Forelimb muscle (tissue), 1 donor: ENCODE data around the gene DYNC1I1. TPM values are rescaled to one million over a fixed set of nuclear protein-coding genes. Genes with fewer than 3 reads are reported as not detected.

Experiments
- DNase-seq: peaks from one replicate; pipeline ENCODE4 v3.0.0-alpha.2; 2013; ENCODE audit warnings: low read depth
- polyA plus RNA-seq: library from polyadenylated mRNA; unstranded; fragments of 120-200 nt; gene quantifications from one replicate; pipeline ENCODE4 v1.2.1, GENCODE V29; 2013; ENCODE audit not compliant: insufficient read length

Gene DYNC1I1
- polyA plus RNA-seq = 0.68 TPM

GRCh38 chr7:95772298-95772770 is at the start of gene DYNC1I1:
DYNC1I1 (plus strand) TSS chr7:95772554; CDS start chr7:95804730, 32,176 bp downstream.
- no peak for DNase-seq

DNA sequence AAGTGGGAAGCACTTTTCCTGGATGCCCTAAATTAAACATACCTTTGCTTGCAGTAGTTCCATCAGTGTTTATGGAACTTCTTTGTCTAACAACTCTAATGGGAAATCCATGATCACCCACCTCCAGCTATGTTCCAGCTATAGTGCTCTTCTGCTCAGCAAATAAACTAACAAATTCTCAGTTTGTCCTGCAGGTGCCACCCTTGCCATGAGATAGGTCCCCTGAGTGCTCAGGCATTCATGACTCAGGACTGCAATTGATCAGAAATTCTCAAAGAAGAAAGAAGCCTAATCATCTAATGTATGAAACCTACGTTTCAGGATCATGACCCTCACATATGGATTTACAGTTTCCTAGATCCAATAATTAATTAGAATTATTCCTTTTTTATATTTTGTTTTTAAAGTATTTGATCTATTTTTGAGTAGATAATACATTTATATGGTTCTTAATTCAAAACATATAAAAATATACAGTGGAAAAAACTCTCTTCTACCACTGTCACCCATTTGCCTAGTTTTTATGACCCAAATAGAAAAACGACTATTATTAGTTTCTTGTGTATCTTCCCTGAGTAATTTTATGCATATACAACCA is 48.7 kb upstream of the DYNC1I1 start:
- no peak for DNase-seq

GRCh38 chr7:95725205-95725604 is 47.1 kb upstream of the DYNC1I1 start:
- no peak for DNase-seq

DNA sequence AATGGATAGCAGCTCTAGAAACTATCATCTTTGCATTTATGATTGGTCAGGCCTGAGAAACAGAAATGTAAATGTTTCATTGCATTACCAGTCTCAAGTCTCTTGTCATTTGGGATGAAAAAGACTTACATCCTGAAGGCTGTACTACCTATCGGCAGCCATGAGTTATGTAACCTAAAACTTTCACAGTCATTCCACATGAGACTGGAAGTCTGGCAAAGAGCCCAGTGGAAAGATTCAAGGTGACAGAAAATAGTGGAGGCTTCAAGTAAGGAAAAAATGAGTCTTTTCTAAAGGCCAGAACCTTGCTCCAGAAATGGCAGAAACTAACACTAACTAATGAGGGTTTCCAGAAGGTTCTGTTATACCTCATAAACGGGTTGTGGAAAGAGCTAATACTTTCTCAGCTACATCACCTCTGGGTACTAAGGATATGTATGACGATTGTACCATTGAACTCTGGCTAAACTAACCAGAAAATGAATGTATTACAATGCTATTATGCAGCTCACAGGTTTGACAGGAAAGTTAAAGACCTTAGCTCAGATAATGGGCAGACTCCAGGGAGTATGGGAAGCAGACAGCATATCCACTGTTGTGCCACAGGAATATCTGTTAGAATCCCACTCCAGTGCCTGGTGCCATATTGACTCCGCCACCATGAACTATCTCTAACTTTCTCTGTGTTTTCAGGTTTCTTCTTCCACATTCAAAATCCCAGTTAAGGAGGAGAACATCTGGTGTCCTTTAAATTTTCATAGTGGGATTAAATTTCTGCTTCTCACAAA is 41.7 kb upstream of the DYNC1I1 start:
- no peak for DNase-seq

DNA sequence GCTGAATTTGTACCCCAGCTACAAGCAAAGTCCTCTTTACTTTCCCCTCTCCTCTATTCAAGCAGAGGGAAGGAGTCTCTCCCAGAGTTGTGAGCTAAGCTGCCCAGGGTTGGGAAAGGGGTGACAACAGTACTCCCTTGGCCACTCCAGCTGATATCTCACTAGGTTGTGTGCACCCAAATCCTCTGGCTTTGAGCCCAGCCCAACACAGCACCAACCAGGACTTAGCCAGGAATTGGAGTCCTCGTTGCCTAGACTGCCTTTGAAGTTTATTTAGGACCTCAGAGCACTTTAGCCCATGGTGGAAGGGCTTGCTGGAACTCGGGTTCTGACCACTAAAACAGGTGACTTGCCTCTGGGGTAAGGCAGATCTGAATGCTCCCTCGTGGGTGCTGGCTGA is 35.7 kb upstream of the DYNC1I1 start:
- no peak for DNase-seq

GRCh38 chr7:95737828-95738505 is 34.4 kb upstream of the DYNC1I1 start:
- DNase-seq = no peak

DNA sequence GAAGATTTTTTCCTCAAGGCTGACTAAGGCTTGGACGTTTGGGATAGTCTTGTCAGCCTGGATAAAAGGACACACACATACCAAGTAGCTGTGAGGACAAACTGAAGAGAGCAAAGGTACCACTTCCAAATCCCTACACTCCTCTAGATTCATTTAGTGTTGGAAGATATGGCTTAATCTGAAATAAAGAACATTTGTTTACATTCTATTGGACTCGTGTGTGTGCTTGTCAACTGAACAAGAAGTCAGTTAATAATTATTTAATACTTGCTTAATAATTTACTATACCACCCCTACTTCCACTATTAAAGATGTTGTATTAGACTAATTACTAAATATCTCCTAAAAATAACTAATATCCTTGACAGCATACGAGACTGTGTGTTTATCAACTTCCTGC is 23.3 kb upstream of the DYNC1I1 start:
- no peak for DNase-seq

DNA sequence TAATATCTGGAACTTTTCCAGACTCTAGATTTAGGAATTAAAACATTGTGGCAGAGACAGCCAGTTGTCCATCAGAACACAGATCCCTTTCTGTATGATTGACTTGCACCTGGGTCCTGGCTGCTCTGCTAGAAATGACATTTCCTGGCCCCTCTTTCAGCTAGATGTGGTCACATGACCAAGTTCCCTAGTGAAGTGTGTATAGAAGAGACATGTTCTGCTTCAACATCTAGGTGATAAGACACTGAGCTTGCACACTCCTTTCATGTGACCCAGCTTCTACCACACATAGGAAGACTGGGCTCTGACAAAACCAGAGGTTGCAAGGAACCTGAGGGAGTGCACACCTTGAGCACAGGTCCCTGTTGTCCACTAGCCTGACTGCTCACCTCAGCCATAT is 22.8 kb upstream of the DYNC1I1 start:
- no peak for DNase-seq

DNA sequence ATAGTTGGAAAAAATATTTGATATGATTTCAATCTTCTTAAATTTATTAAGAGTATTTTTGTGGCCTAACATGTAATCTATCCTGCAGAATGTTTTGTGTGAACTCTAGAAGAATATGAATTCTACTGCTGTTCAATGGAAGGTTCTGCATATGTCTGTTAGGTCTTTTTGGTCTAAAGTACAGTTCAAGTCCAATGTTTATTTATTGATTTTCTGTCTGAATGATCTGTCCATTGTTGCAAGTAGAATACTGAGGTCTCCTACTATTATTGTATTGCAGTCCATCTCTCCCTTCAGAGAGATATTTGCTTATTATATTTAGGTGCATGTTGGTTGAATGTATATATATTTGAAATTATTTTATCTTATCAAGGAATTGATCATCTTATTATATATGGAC is 18.9 kb upstream of the DYNC1I1 start:
- DNase-seq = no peak

- DNase-seq = no peak
Measured at GRCh38 chr7:95755277-95755934, 16.9 kb upstream of the DYNC1I1 start.

- DNase-seq = no peak
Measured at GRCh38 chr7:95758187-95758586, 14.2 kb upstream of the DYNC1I1 start.

DNA sequence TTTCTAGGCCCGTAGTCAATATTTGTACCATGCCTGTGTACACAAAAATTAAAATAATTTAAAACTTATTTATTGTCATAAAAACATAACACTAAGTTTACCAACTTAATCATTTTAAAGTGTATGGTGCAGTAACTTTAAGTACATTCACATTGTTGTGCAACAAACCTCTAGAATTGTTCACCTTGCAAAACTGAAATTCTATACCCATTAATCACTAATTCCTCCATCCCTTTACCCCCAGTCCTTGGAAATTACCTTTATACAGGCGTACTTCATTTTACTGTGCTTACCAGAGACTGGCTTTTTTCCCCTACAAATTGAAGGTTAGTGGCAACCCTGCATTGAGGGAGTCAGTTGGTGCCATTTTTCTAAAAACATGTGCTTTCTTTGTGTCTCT is 6.3 kb upstream of the DYNC1I1 start:
- DNase-seq = no peak

DNA sequence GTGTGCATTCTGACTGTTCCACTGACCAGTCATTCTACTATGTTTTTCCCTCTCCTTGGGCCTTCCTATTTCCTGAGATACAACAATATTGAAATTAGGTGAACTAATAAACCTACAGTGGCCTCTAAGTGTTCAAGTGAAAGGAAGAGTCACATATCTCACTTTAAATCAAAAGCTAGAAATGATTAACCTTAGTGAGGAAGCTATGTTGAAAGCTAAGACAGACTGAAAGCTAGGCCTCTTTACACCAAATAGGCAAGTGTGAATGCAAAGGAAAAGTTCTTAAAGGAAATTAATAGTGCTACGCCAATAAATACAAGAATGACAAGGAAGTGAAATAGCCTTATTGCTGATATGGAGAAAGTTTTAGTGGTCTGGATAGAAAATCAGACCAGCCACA is 5.7 kb upstream of the DYNC1I1 start:
- no peak for DNase-seq

DNA sequence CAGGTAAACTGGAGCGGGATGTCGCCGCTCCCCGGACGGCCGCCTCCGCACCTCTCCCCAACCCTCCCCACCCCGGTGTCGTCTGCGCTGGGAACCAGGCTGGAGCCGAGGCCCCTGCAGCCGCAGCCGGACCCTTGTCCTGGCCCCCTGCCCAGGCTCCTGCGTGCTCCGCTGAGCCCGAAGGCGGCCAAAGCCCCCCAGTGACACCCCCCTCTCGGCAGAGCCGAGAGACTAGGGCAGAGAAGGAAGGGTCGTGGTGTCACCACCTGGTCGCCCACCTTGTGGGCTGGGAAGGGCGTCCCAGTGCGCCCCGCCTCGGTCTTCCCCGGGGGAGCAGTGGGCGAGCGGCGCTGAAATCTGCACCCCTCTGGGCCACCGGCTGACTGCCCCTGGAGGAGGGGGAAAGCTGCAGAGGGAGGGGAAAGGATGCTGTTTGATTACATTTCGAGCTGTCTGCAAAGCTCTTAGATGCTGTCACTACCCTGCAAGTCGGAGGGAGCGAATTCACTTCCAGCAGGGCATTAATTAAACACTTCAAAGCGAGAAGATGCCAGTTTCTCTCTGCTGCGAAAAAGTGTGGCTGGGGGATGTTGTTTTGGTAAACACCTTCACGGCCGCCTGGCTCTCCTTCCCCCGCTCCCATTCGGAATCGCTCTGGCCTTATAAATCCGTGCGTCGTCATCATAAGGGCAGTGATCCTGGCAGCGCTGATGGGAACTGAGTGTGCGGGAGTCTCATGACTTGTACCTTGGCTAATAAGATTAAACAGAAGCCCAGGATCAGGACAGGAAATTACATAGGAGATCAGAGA is 622 bp downstream of the DYNC1I1 start:
- no peak for DNase-seq

DNA sequence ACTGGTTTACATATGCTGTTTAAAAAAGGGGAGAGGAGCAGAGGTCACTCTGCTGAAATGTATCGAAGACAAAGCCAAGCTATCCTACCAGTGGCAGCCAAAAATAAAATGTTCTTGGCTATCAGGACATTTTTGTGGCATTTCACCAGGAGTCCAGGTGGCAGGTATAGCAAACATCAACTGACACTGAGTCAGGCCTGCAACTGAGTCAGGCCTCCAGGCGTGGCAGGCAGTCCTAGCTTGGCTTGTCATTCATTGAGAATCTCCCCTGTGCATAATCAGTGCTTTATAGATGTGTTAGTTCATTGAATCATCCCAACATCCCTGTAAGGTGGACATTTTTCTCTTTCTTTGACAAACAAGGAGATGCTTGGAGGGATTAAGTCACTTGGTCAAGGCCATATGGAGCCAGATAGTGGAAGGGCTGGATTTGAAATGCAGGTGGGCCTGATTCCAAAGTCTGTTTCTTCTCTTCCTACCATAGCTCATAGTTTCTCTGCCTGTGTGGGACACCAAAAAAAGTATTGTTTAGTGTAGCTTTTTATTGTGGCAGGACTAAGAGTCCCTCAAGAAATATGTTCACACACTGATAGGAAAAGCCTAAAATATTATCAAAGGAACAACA is 4.3 kb downstream of the DYNC1I1 start:
- no peak for DNase-seq

GRCh38 chr7:95777269-95777668 is 4.9 kb downstream of the DYNC1I1 start:
- no peak for DNase-seq

DNA sequence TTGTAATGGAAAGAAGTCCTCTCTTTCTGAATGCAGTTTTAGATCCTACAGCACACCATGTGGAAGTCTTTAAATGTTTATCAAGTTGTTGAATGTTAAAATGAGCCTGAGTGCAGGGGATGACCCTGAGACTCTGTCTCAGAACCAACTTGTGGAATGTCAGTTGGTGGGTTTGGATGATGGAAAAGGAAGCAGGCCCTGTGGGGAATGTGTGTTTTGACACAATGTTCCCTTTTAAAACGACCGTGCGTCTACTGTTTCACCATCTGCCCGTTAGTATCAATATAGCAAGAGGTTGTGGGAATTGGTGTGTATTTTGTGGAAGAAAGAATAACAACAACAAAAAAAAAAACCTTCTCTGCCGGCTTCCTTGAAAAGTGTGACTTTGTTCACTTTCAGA is 8.3 kb downstream of the DYNC1I1 start:
- DNase-seq = no peak

DNA sequence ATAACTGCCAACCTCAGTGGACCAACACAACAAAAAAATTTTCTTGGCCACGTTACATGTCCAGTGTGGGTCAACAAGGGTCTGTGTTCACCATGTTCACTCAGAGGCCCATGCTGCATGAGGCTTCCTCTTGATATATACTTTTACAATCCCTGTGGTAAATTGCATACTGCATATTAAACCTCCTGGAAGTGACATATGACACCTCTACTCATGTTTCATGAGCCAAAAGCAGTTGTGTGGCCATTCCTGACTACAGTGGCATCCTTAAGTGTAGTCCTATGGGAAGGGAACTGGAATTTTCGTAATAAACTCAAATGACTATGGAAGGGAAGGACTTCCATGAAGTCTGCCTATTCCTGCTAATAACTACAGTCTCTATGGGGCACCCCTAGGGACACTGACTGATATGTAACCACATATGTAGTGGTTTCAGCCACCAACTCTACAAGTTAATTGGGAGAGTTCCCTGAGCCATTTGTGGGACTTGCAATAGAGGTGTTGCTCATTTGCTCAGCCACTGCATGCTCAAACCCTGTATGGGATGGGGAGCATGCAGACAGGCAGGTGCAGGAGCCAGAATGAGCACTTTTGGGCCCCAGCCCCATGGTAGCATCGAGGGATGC is 9.7 kb downstream of the DYNC1I1 start:
- no peak for DNase-seq

- no peak for DNase-seq
Measured at GRCh38 chr7:95784796-95785195, 12.4 kb downstream of the DYNC1I1 start.

DNA sequence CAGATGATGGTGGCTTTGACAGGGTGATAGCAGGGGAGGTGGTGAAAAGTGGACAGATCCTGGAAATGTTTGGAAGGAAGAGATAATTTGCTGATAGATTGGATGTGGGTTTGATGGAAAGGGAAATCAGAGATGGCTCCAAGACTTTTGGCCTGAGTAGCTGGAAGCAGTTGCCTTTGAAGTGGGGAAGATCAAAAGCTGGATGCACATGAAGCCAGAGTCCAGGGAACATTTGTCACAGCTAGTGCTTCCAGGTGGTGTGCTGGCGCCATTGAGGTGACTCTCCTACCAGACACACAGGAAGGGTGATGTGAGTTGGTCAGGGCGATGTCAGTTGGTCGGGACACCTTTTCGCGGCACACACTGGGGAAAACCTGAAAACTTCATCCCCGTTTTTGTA is 15.9 kb downstream of the DYNC1I1 start:
- no peak for DNase-seq
